ENCODE data around the gene UGT2B17.
"Not testable (repeated sequence)": the region's sequence is repeated elsewhere in the genome, so short reads cannot be mapped to it uniquely, and the experiment has no call there.

- TF ChIP-seq CTCF (IDR thresholded peaks at IDR 0.05; ENCODE audit: borderline replicate concordance, extremely low read depth, low read length, poor library complexity, severe bottlenecking); EZH2 (IDR thresholded peaks at IDR 0.05; ENCODE audit: borderline replicate concordance, low read depth, low read length, severe bottlenecking): not testable (repeated sequence)
These were observed 46.6 kb upstream of the UGT2B17 start for GRCh38 chr4:68622731-68623130.

All from DND-41 (cell line).